Hematopoietic multipotent progenitor cell treated with erythropoietin and hydrocortisone succinate and interleukin-3 and kit ligand, for 17 days (in vitro differentiated cells): Measurements from ENCODE around the gene PPIE.
"Not testable (repeated sequence)": the region's sequence is repeated elsewhere in the genome, so short reads cannot be mapped to it uniquely, and the experiment has no call there.

ENCODE experiments used
- DNase-seq: peaks from one replicate; pipeline ENCODE4 v3.0.0-alpha.2; 2015; ENCODE audit warnings: low spot score

Gene PPIE

GRCh38 chr1:39758556-39759435 lies 20.1 kb downstream of the PPIE start:
- no peak for DNase-seq

DNA sequence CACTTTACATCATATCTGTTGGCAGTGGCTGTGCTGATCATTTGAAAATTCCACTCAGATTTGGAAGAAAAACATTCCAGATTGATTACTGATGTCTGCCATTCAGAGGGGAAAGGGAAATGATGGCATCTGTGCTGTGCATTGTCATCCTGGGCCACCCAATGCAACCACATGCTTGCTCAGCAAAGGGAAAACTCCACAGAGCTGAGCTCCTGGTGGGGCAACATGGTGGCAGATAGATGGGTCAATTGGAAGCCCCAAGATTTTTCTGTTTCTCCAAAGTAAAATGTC lies 20.7 kb downstream of the PPIE start:
- no peak for DNase-seq

- no peak for DNase-seq
Observed at GRCh38 chr1:39760074-39761008, 21.7 kb downstream of the PPIE start.

DNA sequence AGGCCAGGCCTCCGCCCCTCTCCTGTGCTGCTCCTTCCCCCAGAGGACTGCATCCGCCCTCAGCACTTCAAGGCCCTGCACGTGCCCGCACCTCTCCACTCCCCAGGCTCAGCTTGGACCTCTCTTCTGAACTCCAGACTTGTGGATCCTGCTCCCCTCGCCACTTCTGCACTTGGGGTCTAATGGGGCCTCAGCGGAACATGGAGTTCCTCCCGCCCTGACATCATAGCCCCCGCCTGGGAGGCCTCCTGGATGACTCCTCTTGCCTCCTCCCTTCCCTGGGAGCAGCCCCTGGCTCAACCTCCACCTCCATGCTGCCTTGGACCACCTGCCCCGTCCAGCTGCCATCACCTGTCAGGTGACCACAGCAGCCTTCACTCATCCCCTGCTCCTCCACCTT lies 22.3 kb downstream of the PPIE start:
- DNase-seq = no peak

GRCh38 chr1:39761557-39762260 lies 23.0 kb downstream of the PPIE start:
- no peak for DNase-seq

- no peak for DNase-seq
Observed at GRCh38 chr1:39762550-39763540, 24.2 kb downstream of the PPIE start.

- DNase-seq = not testable (repeated sequence)
Observed at GRCh38 chr1:39763619-39764374, 25.1 kb downstream of the PPIE start.

- DNase-seq = not testable (repeated sequence)
Observed at GRCh38 chr1:39764512-39764911, 25.8 kb downstream of the PPIE start.

DNA sequence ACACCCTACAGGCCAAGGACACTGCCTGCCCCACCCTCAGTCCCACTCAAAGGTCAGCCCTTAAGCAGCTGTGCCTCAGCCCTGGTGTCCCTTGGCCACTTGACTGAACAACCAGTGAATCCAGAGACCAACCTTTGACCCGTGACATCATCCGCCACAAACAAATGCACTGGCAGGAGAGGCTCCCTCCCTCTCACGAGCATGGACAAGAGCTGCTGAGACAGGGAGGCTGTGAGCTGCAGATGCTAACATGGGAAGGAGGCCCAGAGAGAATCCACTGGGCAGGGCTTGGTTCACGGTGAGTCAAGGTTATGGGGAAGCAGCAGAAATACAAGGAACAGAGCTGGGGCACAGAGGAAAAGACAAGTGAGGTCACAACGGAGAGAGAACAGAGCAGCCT lies 27.8 kb downstream of the PPIE start:
- DNase-seq = not testable (repeated sequence)

GRCh38 chr1:39769502-39769901 lies 30.8 kb downstream of the PPIE start:
- DNase-seq = not testable (repeated sequence)

DNA sequence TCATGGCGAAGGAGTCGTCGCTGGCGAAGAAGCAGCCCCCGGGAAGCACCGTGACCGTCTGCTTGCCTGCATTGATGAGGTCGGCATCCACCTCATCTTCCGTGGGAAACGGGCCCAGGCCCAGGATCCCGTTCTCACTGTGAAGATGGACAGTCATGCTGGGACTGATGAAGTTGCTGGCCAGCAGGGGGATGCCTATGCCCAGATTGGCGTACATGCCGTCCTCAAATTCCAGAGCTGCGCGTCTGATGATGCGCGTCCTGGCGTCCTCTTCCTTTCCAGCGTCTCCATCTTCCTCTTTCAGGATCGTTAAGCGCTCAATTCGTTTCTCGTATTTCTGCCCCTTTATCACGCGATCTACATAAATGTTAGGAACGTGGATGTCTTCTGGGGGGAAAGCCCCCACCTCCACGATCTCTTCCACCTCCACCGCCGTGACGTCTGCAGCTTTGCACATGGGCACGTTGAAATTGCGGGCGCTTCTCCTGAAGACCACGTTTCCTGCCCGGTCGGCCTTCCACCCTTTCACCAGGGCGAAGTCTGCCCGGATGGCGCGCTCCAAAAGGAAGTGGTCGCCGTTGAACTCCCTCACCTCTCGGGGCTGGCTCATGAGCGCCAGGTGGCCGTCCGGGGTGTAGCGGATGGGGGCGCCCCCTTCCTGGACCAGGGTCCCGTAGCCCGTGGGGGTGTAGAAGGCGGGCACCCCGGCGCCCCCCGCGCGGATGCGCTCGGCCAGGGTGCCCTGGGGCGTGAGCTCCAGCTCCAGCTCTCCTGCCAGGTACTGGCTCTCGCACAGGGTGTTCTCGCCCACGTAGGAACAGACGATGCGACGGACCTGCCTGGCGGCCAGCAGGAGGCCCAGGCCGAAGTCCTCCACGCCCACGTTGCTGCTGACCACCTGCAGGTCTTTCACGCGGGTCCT lies 31.7 kb downstream of the PPIE start:
- not testable (repeated sequence) for DNase-seq

DNA sequence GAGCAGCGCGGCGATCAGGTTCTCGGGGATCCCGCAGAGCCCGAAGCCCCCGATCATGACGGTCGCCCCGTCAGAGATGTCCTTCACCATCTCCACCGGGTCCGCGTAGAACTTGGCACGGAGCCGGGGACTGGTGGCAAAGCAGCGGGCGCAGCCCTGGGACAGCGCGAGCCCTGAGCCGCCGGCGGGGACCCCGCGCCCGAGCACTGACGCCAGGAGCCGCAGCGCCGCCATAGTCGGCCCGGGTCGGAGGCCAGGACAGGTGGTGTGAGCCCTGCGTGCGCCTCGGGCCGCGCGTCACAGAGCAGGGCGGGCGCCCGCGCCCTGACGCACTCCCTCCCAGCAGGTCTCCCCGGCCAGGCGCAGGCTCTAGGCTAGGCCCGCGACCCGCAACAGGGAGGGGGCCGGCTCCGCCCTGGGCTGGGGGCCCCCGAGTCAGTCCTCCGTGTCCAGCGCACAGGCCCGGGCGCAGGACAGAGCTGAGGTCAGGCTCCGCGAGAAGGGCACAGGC lies 32.4 kb downstream of the PPIE start, which contains the start of gene OXCT2:
TSS of gene OXCT2 (minus strand) at position 327 of the 511 bp plus-strand sequence. CDS start at position 234, 93 bp downstream.
- not testable (repeated sequence) for DNase-seq

DNA sequence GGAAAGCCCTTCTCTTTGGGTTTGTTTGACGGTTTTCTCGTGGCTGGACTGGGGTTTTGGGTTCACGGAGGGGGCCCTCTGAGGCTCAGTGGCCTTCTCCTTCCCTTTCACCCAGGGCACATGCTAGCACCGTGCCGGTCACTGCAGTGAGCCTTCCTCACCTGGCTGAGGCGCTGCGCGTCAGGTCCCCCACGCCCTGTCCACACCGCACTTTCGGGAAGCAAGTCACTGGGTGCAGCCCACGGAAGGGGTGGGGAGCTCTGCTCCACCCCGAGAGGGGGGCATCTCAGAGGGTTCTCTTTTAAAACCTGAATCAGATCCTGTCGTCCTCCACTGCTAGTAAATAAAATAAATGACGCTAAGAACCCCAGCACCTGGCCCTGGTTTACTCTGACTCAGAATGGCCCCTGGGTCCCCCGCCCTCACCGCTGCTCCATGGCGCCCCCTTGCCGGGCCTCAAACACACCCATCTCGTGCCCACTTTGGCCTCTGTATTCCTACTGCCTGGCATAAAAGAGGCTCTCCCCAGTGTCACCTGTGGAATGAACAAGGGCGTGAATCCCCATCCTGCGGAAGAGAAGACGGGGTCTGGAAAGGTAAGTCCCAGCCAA lies 34.8 kb downstream of the PPIE start:
- DNase-seq = not testable (repeated sequence)

- not testable (repeated sequence) for DNase-seq
Observed at GRCh38 chr1:39775141-39775540, 36.5 kb downstream of the PPIE start.

GRCh38 chr1:39775676-39776399 lies 37.2 kb downstream of the PPIE start:
- DNase-seq = not testable (repeated sequence)

DNA sequence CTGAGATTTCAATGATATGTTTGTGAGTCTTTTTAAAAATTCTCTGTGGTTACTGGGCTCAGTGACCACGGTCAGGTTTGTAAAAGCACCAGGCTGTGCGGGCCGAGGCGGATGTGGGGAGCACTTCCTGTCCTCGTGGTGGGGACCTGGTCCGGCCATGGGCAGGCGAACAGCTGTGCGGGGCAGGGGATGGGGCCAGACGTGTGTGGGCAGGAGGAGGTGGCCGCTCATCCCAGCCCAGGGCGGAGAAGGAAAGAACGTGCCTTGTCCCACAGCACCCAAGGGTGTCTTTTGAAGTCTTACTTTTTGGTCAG lies 37.7 kb downstream of the PPIE start:
- no peak for DNase-seq

DNA sequence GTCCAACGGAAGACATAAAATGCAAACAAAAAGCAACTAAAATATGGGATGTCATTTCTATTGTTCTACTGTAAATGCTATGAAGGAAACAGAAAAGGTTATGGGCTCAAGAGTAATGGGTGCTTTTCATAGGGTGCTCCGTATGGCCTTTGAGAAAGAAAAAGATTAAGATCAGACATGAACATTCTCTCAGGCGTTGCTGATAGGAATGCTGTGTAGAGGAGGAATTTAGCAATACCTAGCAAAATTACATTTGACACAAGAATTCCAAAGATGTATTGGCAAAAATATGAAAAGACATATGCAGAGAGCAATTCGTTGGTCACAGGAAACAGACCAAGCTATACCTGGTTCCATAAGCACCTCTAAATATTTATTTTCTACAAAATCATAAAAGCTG lies 38.2 kb downstream of the PPIE start:
- DNase-seq = no peak

GRCh38 chr1:39777306-39777705 lies 38.6 kb downstream of the PPIE start:
- no peak for DNase-seq
